Measurements from ENCODE around the gene JAML. TPM values are rescaled to one million over a fixed set of nuclear protein-coding genes. Genes with fewer than 3 reads are reported as not detected.

Gene JAML
- total RNA-seq, 2 experiments from 2014 or later: 26.7 to 30.3 TPM

GRCh38 chr11:118175031-118175992, 49.5 kb downstream of the JAML start:
- H3K36me3 ChIP-seq (ENCODE audit: insufficient read depth, low read length): no peaks in the 10 kb centered on the region

GRCh38 chr11:118174006-118174567, 50.7 kb downstream of the JAML start:
- ChIA-PET CTCF (no interaction called here), POLR2A (no interaction called here)
- Histone ChIP-seq H3K9me3 (ENCODE audit: control insufficient read depth in 1 of 2, insufficient read depth in 1 of 2, low read length in 2 of 2) (no peaks in the 10 kb centered on the region), H3K27ac (ENCODE audit: low read depth in 1 of 2, low read length in 2 of 2) (no peak overlapping the region), H3K4me3 (ENCODE audit: low read length) (no peak overlapping the region), H3K27me3 (ENCODE audit: control insufficient read depth in 1 of 2, insufficient read depth in 2 of 2, low read length in 2 of 2) (peaks cover 0 to 2% of the 10 kb centered on the region in 2 experiments), H3K36me3 (ENCODE audit: insufficient read depth, low read length) (no peaks in the 10 kb centered on the region), H3K4me1 (ENCODE audit: insufficient read depth, low read length) (peaks cover 8% of the 10 kb centered on the region)
- Mint-ChIP-seq H3K27me3 (peaks cover 11% of the 10 kb centered on the region), H3K27ac (no peak overlapping the region), H3K9me3 (no peaks in the 10 kb centered on the region), H3K4me1 (ENCODE audit: low read depth) (peaks cover 5% of the 10 kb centered on the region), H3K4me3 (no peak overlapping the region), H3K36me3 (ENCODE audit: low read depth) (no peaks in the 10 kb centered on the region)
- DNase-seq (no peak), ATAC-seq (ENCODE audit: poor library complexity) (no peak)
- no peak for TF ChIP-seq CTCF (IDR thresholded peaks at IDR 0.05)
- intact Hi-C loops (cut with DNase I, micrococcal nuclease): loop anchor here (5.0 to 10.0 kb wide), 3 partner anchors 329 to 747 kb away; no protein-coding TSS in a partner anchor

More at GRCh38 chr11:118175031-118175992, 49.5 kb downstream of the JAML start:
- Mint-ChIP-seq H3K4me1 (ENCODE audit: low read depth) (peaks cover 5% of the 10 kb centered on the region), H3K27me3 (peaks cover 17% of the 10 kb centered on the region), H3K4me3 (no peak overlapping the region), H3K27ac (no peak overlapping the region), H3K36me3 (ENCODE audit: low read depth) (no peaks in the 10 kb centered on the region), H3K9me3 (no peaks in the 10 kb centered on the region)
- no peaks in the 10 kb centered on the region for H3K27me3 ChIP-seq (ENCODE audit: control insufficient read depth in 1 of 2, insufficient read depth in 2 of 2, low read length in 2 of 2)
- H3K4me3 ChIP-seq (ENCODE audit: low read length): no peak overlapping the region
- no peak overlapping the region for H3K27ac ChIP-seq (ENCODE audit: low read depth in 1 of 2, low read length in 2 of 2)
- intact Hi-C loops (cut with DNase I, micrococcal nuclease): loop anchor here in 1 of 2 experiments (10.0 kb wide), 2 partner anchors 331 to 371 kb away; no protein-coding TSS in a partner anchor
- DNase-seq (no peak), ATAC-seq (ENCODE audit: poor library complexity) (no peak)
- ChIA-PET CTCF (no interaction called here), POLR2A (no interaction called here)
- peaks cover 8% of the 10 kb centered on the region for H3K4me1 ChIP-seq (ENCODE audit: insufficient read depth, low read length)
- no peak for TF ChIP-seq CTCF (IDR thresholded peaks at IDR 0.05)
- H3K9me3 ChIP-seq (ENCODE audit: control insufficient read depth in 1 of 2, insufficient read depth in 1 of 2, low read length in 2 of 2): no peaks in the 10 kb centered on the region

GRCh38 chr11:118172356-118172755, 52.5 kb downstream of the JAML start:
- no peak for TF ChIP-seq CTCF (IDR thresholded peaks at IDR 0.05)
- ATAC-seq (ENCODE audit: poor library complexity) (no peak), DNase-seq (no peak)
- Histone ChIP-seq H3K27me3 (ENCODE audit: control insufficient read depth in 1 of 2, insufficient read depth in 2 of 2, low read length in 2 of 2) (peaks cover 0 to 2% of the 10 kb centered on the region in 2 experiments), H3K4me1 (ENCODE audit: insufficient read depth, low read length) (peaks cover 8% of the 10 kb centered on the region), H3K36me3 (ENCODE audit: insufficient read depth, low read length) (no peaks in the 10 kb centered on the region), H3K4me3 (ENCODE audit: low read length) (no peak overlapping the region), H3K27ac (ENCODE audit: low read depth in 1 of 2, low read length in 2 of 2) (no peak overlapping the region), H3K9me3 (ENCODE audit: control insufficient read depth in 1 of 2, insufficient read depth in 1 of 2, low read length in 2 of 2) (no peaks in the 10 kb centered on the region)
- Mint-ChIP-seq H3K36me3 (ENCODE audit: low read depth) (no peaks in the 10 kb centered on the region), H3K27ac (no peak overlapping the region), H3K4me3 (no peak overlapping the region), H3K27me3 (peaks cover 11% of the 10 kb centered on the region), H3K9me3 (no peaks in the 10 kb centered on the region), H3K4me1 (ENCODE audit: low read depth) (peaks cover 5% of the 10 kb centered on the region)
- CTCF ChIA-PET: interaction anchor here (0.5 to 1.6 kb wide), 13 partner anchors 8 to 652 kb away, joined by 3 to 12 read pairs (median 3); no protein-coding TSS in a partner anchor
- POLR2A ChIA-PET: interaction anchor here (1.5 kb wide), 1 partner anchor 365 kb away, joined by 5 read pairs; no protein-coding TSS in a partner anchor
- intact Hi-C loops (cut with DNase I, micrococcal nuclease): loop anchor here (1.0 to 10.0 kb wide), 4 partner anchors 27 to 745 kb away; no protein-coding TSS in a partner anchor
